ENCODE data around the gene FBXO31.
"Not testable (repeated sequence)": the region's sequence is repeated elsewhere in the genome, so short reads cannot be mapped to it uniquely, and the experiment has no call there.

FBXO31 gene

GRCh38 chr16:87365021-87365713, 18.4 kb downstream of the FBXO31 start:
- FAIRE-seq (no peak), DNase-seq (ENCODE audit: insufficient read length, low spot score) (no peak)

- FAIRE-seq = no peak
- DNase-seq (ENCODE audit: insufficient read length, low spot score) = no peak
Measured at GRCh38 chr16:87363771-87364455, 19.7 kb downstream of the FBXO31 start.

GRCh38 chr16:87362828-87363559, 20.6 kb downstream of the FBXO31 start:
- FAIRE-seq; DNase-seq (ENCODE audit: insufficient read length, low spot score): not testable (repeated sequence)

DNA sequence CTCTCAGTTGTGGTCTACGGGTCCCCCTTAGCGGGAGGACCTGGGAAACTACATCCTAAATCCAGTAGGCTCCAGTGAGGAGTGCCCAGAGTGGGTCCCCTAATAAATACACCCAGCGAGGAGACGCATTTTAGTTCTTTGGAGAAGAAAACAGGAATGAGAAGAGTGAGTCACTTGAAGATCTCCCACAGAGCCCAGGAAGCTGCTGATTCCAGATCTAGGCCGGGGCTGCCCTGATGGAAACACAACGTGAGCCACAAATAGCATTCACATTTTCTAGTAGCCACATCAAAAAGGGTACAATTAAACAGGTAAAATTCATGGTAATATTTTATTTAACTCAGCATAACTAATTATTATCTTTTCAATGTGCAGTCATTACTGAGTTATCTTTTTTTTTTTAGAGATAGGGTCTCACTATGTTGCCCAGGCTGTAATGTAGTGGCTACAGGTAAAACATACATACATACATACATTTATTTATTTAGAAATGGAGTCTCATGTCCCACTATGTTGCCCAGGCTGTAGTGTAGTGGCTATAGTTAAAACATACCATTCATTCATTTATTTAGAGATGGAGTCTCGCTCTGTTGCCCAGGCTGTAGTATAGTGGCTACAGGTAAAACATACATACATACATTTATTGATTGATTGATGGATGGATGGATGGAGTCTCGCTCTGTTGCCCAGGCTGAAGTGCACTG, 21.5 kb downstream of the FBXO31 start:
- no peak for DNase-seq (ENCODE audit: insufficient read length, low spot score)
- FAIRE-seq = no peak

DNA sequence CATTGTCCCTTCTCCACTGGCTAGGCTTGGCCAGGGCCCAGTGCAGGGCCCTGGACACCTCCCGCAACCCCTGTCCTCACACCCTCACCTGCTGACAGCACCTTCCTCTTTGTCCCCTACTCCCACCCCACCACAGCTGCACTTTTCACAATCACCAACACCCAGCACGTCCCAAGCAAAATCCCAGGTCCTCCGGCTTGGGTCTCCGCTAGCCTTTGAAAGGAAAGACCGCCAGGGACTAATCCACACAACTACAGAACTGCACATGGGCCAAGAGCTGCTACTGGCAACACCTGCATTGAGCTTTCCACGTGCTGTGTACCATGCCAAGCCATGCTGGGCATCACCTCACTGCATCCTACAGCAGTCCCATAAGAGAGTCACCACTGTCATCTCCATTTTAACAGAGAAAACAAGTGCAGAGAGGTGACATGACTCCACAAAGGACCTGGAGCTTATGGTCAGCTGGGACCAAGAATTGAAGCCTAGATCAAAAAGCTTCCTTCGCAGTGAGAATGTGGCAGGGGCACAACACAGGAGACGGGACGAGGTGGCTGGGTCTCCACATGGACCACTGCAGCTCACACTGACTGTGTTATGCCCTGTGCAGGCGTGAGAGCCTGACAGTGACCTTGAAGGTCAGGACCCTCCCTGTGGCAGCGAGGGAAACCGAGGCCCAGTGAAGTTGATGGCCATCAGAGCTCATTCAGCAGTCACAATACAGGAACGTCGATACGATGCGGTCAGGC, 22.5 kb downstream of the FBXO31 start:
- FAIRE-seq = no peak
- no peak for DNase-seq (ENCODE audit: insufficient read length, low spot score)

DNA sequence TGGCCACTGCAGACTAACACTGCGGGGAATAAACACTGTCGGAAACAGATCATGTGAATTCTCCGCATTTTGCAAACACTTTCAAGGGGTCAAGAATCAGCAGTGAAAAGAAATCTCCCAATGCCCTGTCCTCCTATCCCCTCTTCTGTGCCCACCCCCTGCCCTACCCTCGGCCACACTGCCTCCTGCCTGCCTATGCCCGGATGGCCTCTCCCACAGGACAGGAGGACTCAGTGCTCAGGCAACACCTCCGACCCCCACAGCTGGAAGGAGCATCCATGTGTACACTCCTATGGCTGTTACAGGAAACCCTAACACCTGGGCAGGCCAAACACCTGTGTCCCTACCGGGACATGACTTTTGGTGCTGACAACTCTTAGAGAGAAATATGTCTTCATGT, 24.5 kb downstream of the FBXO31 start:
- FAIRE-seq = no peak
- no peak for DNase-seq (ENCODE audit: insufficient read length, low spot score)

DNA sequence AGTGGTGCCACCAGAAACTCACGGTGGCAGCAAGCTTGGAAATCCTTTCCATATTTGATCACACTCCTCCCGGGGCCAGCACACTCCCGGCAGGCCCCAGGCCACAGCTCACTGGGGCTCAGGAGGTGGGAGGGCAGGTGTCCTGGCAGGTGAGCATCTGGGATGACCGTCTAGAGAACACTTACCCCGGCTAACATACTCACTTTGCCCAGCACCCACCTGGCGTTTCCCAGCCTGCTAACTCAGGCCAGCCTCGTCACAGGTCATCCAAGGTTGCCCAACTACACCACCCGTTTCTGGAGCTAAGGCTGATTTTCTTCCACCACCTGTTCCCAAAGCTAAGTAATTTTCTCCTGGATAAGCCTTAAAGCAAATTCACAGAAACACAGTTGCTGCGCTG, 24.9 kb downstream of the FBXO31 start:
- DNase-seq (ENCODE audit: insufficient read length, low spot score) = no peak
- no peak for FAIRE-seq

GRCh38 chr16:87358250-87358649, 25.3 kb downstream of the FBXO31 start:
- DNase-seq (ENCODE audit: insufficient read length, low spot score) (no peak), FAIRE-seq (no peak)

GRCh38 chr16:87356491-87356853, 27.1 kb downstream of the FBXO31 start:
- FAIRE-seq = no peak
- no peak for DNase-seq (ENCODE audit: insufficient read length, low spot score)

- FAIRE-seq = no peak
- DNase-seq (ENCODE audit: insufficient read length, low spot score) = no peak
Measured at GRCh38 chr16:87353613-87354012, 30.0 kb downstream of the FBXO31 start.

GRCh38 chr16:87352818-87353217, 30.8 kb downstream of the FBXO31 start:
- FAIRE-seq (no peak), DNase-seq (ENCODE audit: insufficient read length, low spot score) (no peak)

GRCh38 chr16:87351320-87351698, 32.3 kb downstream of the FBXO31 start:
- FAIRE-seq (no peak), DNase-seq (ENCODE audit: insufficient read length, low spot score) (no peak)

DNA sequence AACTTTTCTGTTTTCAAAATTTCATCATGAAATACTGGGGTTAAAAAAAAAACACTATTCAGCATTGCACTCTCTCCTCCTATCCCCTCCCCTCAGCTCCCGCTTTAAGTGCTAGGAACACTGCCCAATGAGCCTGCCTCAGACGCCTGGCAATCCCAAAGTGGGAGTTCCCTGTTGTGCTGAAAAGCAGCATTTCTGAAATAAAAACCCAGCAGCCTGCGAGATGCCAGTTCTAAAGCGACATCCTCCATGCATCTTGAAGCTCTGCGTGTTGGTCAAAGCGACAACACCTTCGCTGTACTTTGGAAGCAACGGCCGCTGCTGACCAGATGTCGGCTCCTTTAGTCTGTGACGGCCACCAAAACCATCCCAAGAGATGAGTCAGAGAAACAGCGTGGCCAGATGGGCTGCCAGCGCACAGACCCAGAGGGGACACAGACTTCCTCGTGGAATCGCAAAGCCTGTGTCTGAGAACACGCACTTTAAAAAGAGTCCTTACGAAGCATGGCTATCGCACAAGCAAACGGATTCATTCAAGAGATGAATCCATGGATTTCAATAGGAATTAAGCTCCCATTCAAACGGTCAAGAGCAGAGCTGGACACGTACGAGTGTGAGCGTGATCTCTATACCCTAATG, 32.8 kb downstream of the FBXO31 start:
- DNase-seq (ENCODE audit: insufficient read length, low spot score) (no peak), FAIRE-seq (no peak)

DNA sequence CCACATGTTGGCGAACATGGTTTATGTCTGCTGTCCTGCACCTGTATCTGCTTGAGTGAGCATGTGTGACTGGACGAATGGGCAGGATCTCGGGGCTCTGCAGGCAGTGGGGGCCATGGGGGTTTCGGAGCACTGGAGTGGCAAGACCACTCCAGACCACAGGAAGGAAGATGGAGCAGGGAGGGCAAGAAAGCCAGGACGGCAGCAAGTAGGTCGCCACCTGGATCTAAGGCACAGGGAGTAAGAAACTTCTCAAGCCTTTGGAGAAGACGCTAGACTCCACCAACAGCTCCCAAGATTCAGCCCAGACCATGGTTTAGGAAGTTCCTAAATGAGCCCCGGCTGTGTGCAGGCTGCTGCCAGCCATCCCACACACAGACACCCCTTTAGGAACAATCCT, 33.5 kb downstream of the FBXO31 start:
- DNase-seq (ENCODE audit: insufficient read length, low spot score) (no peak), FAIRE-seq (no peak)

DNA sequence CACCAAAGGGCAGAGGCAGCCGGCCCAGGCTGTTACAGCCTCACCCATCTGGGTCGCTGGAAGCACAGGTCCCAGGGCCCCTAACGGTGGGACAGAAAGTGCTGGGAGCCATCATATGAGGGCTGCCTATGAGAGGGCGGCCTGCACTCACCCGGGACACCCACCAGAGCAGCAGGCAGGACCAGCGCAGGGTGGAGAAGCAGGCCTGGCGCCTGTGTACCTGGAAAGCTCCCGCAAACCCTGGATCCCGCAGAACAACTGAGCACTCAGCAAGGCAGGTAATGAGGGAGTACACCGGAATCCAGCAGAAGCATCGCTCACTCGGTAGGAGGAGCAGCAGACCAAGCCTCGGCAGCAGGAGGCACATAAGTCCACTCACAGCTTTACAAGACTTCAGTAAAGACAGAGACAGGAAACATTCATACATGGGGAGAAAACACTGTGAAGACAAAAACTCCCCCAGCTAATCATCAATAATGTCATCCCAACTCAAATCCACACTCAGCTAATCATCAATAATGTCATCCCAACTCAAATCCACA, 34.9 kb downstream of the FBXO31 start:
- FAIRE-seq (no peak), DNase-seq (ENCODE audit: insufficient read length, low spot score) (no peak)

DNA sequence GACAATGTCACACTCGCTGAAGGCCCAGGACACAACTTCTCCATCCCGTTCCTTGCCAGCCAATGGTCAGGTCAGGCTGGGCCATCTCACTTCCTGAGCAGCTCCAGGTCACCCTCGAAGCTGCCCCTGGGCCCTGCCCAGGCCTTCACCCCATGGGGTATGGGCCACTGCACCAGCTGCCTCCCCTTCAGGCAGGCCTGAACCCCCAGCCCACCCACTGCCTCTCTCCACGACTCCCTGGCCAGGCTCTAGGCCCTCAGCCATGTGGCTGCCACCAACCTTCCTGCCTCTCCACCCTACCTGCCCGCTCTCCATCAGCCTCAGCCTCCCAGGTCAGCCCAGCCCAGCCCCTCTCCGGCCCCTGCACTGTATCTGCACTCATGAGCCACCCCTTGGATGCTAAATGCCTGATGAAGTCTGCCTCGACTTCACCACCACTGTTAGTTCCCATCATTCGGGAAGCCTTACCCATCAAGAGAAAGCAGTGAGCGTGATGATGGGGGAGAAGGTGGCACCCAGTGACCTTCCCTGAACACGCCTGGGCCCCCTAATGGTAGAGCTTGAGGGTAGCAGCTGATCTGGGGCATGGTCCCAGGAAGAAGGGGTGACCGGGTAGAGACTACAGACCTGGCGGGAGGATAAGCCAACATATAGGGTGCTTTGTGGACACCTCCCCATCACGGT, 35.5 kb downstream of the FBXO31 start:
- DNase-seq (ENCODE audit: insufficient read length, low spot score) = no peak
- FAIRE-seq = no peak

- DNase-seq (ENCODE audit: insufficient read length, low spot score) = no peak
- no peak for FAIRE-seq
Measured at GRCh38 chr16:87346517-87347060, 37.0 kb downstream of the FBXO31 start.

DNA sequence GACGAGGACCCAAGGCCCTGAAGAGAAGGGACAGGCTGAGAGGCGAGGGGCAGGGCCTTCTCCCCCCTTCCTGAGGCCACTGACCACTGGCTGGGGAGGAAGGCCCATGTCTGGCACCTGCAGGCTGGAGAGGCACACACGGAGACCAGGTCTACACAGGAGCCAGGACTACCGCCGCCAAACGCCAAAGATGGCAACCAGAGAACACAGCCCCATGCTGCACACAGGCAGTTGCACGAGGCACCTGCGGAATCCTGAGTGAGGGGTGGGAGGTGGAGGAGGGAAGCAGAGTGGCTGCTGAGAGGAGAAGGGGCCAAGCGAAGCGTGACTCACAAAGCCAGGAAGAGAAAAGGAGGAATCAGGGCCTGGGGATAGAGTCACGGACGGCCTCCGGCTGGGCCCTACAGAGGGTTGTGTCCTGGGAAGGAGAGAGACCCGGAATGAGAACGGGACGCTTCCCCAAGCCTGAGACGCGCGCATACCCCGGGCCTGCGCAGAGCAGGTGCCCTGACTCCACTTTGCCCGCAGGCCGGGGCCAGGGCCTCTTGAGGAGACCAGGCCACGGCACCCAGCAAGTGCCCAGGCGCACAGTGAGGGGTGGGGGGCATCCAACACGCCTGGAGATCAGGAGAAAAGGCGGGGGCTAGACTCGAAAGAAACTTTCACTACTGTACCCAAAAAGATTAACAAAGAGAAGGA, 37.7 kb downstream of the FBXO31 start:
- DNase-seq (ENCODE audit: insufficient read length, low spot score) = no peak
- FAIRE-seq = no peak
